PC-9 (cell line): ENCODE results near the gene NET1. TPM values are rescaled to one million over a fixed set of nuclear protein-coding genes. Genes with fewer than 3 reads are reported as not detected.

Experiments used
- BruUV-seq: library from RNA; stranded (reverse); fragments of 400-500 nt; replicated peaks from 2 replicates; lab custom pipeline; 2021; lab: Mats Ljungman, UMichigan
- CTCF ChIA-PET: fragments of 300-600 bp; sonication (Branson Sonifier 250); formaldehyde crosslinking; loops from one replicate; lab custom pipeline; 2022; ENCODE audit warnings: antibody characterized with exemption; lab: Charles Lee
- POLR2A ChIA-PET: fragments of 300-600 bp; sonication (Branson Sonifier 250); formaldehyde crosslinking; loops from one replicate; lab custom pipeline; 2022; ENCODE audit warnings: antibody characterized with exemption; ENCODE audit not compliant: unreplicated experiment; lab: Charles Lee
- DNase-seq, 2 experiments: peaks; one replicate each; pipeline versions ENCODE4 v3.0.0 to v3.0.0-alpha.2; 2015 to 2022; ENCODE audit warnings: mixed read lengths in 1 of 2
- H2AFZ ChIP-seq: fragments of 200-600 bp; sonication (generic); 2 replicates; pipeline ENCODE4 v1.8.1; 2017; ENCODE audit warnings: antibody characterized with exemption
- H3F3A ChIP-seq: fragments of 200-600 bp; sonication (generic); 2 replicates; pipeline ENCODE4 v1.8.1; 2017; ENCODE audit warnings: antibody characterized with exemption, mild to moderate bottlenecking, low read depth; ENCODE audit not compliant: insufficient read depth
- H3K27ac ChIP-seq: fragments of 200-600 bp; sonication (generic); 2 replicates; pipeline ENCODE4 v1.6.1; 2016; ENCODE audit warnings: mixed run types
- H3K27me3 ChIP-seq: fragments of 200-600 bp; sonication (generic); 2 replicates; pipeline ENCODE4 v1.6.1; 2016; ENCODE audit warnings: low read depth, mixed run types; ENCODE audit not compliant: insufficient read depth
- H3K36me3 ChIP-seq: fragments of 200-600 bp; sonication (generic); 2 replicates; pipeline ENCODE4 v1.6.1; 2016; ENCODE audit warnings: low read depth, mixed run types
- H3K4me1 ChIP-seq: fragments of 200-600 bp; sonication (generic); replicated peaks from 2 replicates; pipeline ENCODE4 v1.6.1; 2016; ENCODE audit warnings: mixed run types; ENCODE audit not compliant: insufficient read depth
- H3K4me2 ChIP-seq: fragments of 200-600 bp; sonication (generic); 2 replicates; pipeline ENCODE4 v1.6.1; 2017; ENCODE audit warnings: mixed run types
- H3K4me3 ChIP-seq: fragments of 200-600 bp; sonication (generic); 2 replicates; pipeline ENCODE4 v1.6.1; 2016; ENCODE audit warnings: mixed run types
- H3K79me2 ChIP-seq: fragments of 200-600 bp; sonication (generic); 2 replicates; pipeline ENCODE4 v1.6.1; 2017; ENCODE audit warnings: low read depth, mixed run types
- H3K9me2 ChIP-seq: fragments of 200-600 bp; sonication (generic); 2 replicates; pipeline ENCODE4 v1.8.1; 2017; ENCODE audit warnings: mild to moderate bottlenecking; ENCODE audit not compliant: insufficient read depth
- H3K9me3 ChIP-seq: fragments of 200-600 bp; sonication (generic); 2 replicates; pipeline ENCODE4 v1.8.1; 2016; ENCODE audit warnings: low read depth; ENCODE audit not compliant: insufficient read depth
- H4K20me1 ChIP-seq: fragments of 200-600 bp; sonication (generic); 2 replicates; pipeline ENCODE4 v1.8.1; 2017; ENCODE audit not compliant: insufficient read depth
- CTCF ChIP-seq: fragments of 200-600 bp; sonication (generic); conservative IDR thresholded peaks from 2 replicates; pipeline ENCODE4 v1.6.1; 2017; ENCODE audit warnings: mixed run types, antibody characterized with exemption, mild to moderate bottlenecking, moderate library complexity
- EZH2 ChIP-seq: fragments of 200-600 bp; sonication (generic); IDR thresholded peaks from 2 replicates; pipeline ENCODE4 v1.8.0; 2017; ENCODE audit warnings: antibody characterized with exemption, low read depth
- intact Hi-C: fragments of 100-400 bp; cut with micrococcal nuclease; formaldehyde crosslinking; loops from one replicate; pipeline ENCODE4 v1.10.0; 2022; ENCODE audit not compliant: unreplicated experiment
- total RNA-seq: library from RNA; stranded (reverse); gene quantifications from 2 replicates; pipeline ENCODE4 v1.2.3, GENCODE V29; 2021

NET1 gene
- total RNA-seq, 1 experiment from 2014 or later = 150 TPM

GRCh38 chr10:5411941-5412276, 448 bp upstream of the NET1 start:
- Histone ChIP-seq H3K4me1 (peaks cover 18% of the 10 kb centered on the region), H3K27me3 (no peaks in the 10 kb centered on the region), H3K36me3 (0 out of 2 replicates have a peak, but pooled peaks cover 6% of the 10 kb centered on the region), H3K9me2 (no peaks in the 10 kb centered on the region), H3F3A (no peaks in the 10 kb centered on the region; the same call in 1 of the 2 replicates), H3K4me3 (peak overlapping the region; percentile 81; the same call in 1 of the 2 replicates), H4K20me1 (no peaks in the 10 kb centered on the region), H2AFZ (peak overlapping the region; percentile 46; the same call in 1 of the 2 replicates), H3K27ac (no peak overlapping the region), H3K79me2 (peaks cover 40% of the 10 kb centered on the region), H3K4me2 (peak overlapping the region; percentile 77), H3K9me3 (peaks cover 9% of the 10 kb centered on the region; the same call in 1 of the 2 replicates)
- TF ChIP-seq EZH2 (no peak), CTCF (no peak)
- ChIA-PET CTCF (no interaction called here), POLR2A (no interaction called here)
- no TSS peak for BruUV-seq
- no peak for DNase-seq
- intact Hi-C loops = no loop called here

- Histone ChIP-seq H3K79me2 (peaks cover 54% of the 10 kb centered on the region), H4K20me1 (no peaks in the 10 kb centered on the region), H3K27me3 (no peaks in the 10 kb centered on the region), H2AFZ (peak overlapping the region; percentile 77), H3K4me3 (peak overlapping the region; percentile 81), H3K4me2 (peak overlapping the region; percentile 98), H3K27ac (peak overlapping the region; percentile 81), H3K9me3 (peaks cover 10% of the 10 kb centered on the region; the same call in 1 of the 2 replicates), H3F3A (peaks cover 3% of the 10 kb centered on the region), H3K36me3 (peaks cover 10% of the 10 kb centered on the region; the same call in 1 of the 2 replicates), H3K9me2 (no peaks in the 10 kb centered on the region), H3K4me1 (peaks cover 18% of the 10 kb centered on the region)
- ChIA-PET POLR2A (interaction anchor here (0.6 kb wide), 2 partner anchors 121 to 314 kb away, joined by 3 to 8 read pairs; no protein-coding TSS in a partner anchor), CTCF (no interaction called here)
- intact Hi-C loops = no loop called here
- TF ChIP-seq CTCF (no peak), EZH2 (no peak)
- peak; percentile 29 to 51 for DNase-seq
- TSS peak; percentile 33 for BruUV-seq
Observed at GRCh38 chr10:5413012-5413938, 918 bp downstream of the NET1 start.

GRCh38 chr10:5416981-5417380, 4.6 kb downstream of the NET1 start:
- BruUV-seq = no TSS peak
- no peaks in the 10 kb centered on the region for H3K9me2 ChIP-seq
- H3K9me3 ChIP-seq = peaks cover 10% of the 10 kb centered on the region; the same call in 1 of the 2 replicates
- no peaks in the 10 kb centered on the region for H4K20me1 ChIP-seq
- DNase-seq = no peak
- H3K27me3 ChIP-seq = no peaks in the 10 kb centered on the region
- no peak overlapping the region for H3K4me2 ChIP-seq
- H3K36me3 ChIP-seq = peaks cover 18% of the 10 kb centered on the region; the same call in 1 of the 2 replicates
- H3K4me1 ChIP-seq = peaks cover 16% of the 10 kb centered on the region
- CTCF ChIA-PET = no interaction called here
- TF ChIP-seq EZH2 = no peak
- TF ChIP-seq CTCF = no peak
- no peak overlapping the region for H3K27ac ChIP-seq
- no peak overlapping the region for H2AFZ ChIP-seq
- peaks cover 5% of the 10 kb centered on the region for H3F3A ChIP-seq
- intact Hi-C loops = no loop called here
- POLR2A ChIA-PET = no interaction called here
- H3K4me3 ChIP-seq = no peak overlapping the region
- peaks cover 91% of the 10 kb centered on the region for H3K79me2 ChIP-seq
